GM12878 (cell line): ENCODE results near the gene DDX10. TPM values are rescaled to one million over a fixed set of nuclear protein-coding genes. Genes with fewer than 3 reads are reported as not detected.

ENCODE experiments used
- ATAC-seq: fragments of 200-7000 bp; cut with Tn5 transposase; 3 replicates; pipeline ENCODE4 v1.9.1; 2020; ENCODE audit warnings: mild to moderate bottlenecking, moderate library complexity
- BruUV-seq: library from RNA; stranded (reverse); fragments of 400-500 nt; replicated peaks from 2 replicates; lab custom pipeline; 2021; lab: Mats Ljungman, UMichigan
- CTCF ChIA-PET: fragments of 300-600 bp; sonication (Branson Sonifier 250); formaldehyde crosslinking; extraction: SDS; loops from one replicate; lab custom pipeline; 2021; ENCODE audit warnings: inconsistent platforms; lab: Yijun Ruan, JAX
- POLR2A ChIA-PET: fragments of 350-600 bp; formaldehyde crosslinking; extraction: SDS; loops from one replicate; lab custom pipeline; 2021; ENCODE audit warnings: inconsistent platforms; lab: Charles Lee
- RAD21 ChIA-PET: fragments of 300-600 bp; sonication (Branson Sonifier 250); formaldehyde crosslinking; loops from one replicate; lab custom pipeline; 2023; ENCODE audit warnings: antibody characterized with exemption; ENCODE audit not compliant: unreplicated experiment; lab: Charles Lee
- SMC1A ChIA-PET: fragments of 300-600 bp; sonication (Branson Sonifier 250); formaldehyde crosslinking; loops from one replicate; lab custom pipeline; 2023; ENCODE audit not compliant: unreplicated experiment, uncharacterized antibody; lab: Charles Lee
- DNase-seq: peaks from one replicate; pipeline ENCODE4 v3.0.0-alpha.2; 2011; ENCODE audit warnings: low read depth, low spot score
- FAIRE-seq: peaks from 3 replicates; lab custom pipeline; 2011; peaks lifted over from hg19 to GRCh38; lab: Jason Lieb, UNC
- H2AFZ ChIP-seq: 2 replicates; pipeline ENCODE4 v1.6.0; 2011; ENCODE audit warnings: low read depth, low read length, control low read depth; ENCODE audit not compliant: control insufficient read depth
- H3K27ac ChIP-seq: 2 replicates; pipeline ENCODE4 v1.5.1; 2011; ENCODE audit warnings: control low read depth; ENCODE audit not compliant: control insufficient read depth, insufficient read depth
- H3K27me3 ChIP-seq, 2 experiments: replicated peaks in 1 of 2; 2 replicates each; pipeline versions ENCODE4 v1.6.0 to v1.6.1; 2011; ENCODE audit warnings: low read length in 1 of 2; ENCODE audit not compliant: control insufficient read depth in 2 of 2, insufficient read depth in 2 of 2
- H3K36me3 ChIP-seq, 2 experiments: 2 replicates each; pipeline ENCODE4 v1.5.1; 2011; ENCODE audit warnings: low read length in 1 of 2; ENCODE audit not compliant: control insufficient read depth in 2 of 2, insufficient read depth in 2 of 2
- H3K4me1 ChIP-seq: 2 replicates; pipeline ENCODE4 v1.6.1; 2011; ENCODE audit warnings: mild to moderate bottlenecking, low read length, moderate library complexity, mixed read lengths; ENCODE audit not compliant: control insufficient read depth, insufficient read depth
- H3K4me2 ChIP-seq: 2 replicates; pipeline ENCODE4 v1.6.0; 2011; ENCODE audit warnings: control low read depth; ENCODE audit not compliant: control insufficient read depth, insufficient read depth
- H3K4me3 ChIP-seq: fragments of 200-600 bp; sonication (generic); 2 replicates; pipeline ENCODE4 v1.5.1; 2016
- H3K79me2 ChIP-seq: 2 replicates; pipeline ENCODE4 v1.6.0; 2011; ENCODE audit warnings: low read length; ENCODE audit not compliant: control insufficient read depth, insufficient read depth
- H3K9ac ChIP-seq: 2 replicates; pipeline ENCODE4 v1.8.0; 2011; ENCODE audit warnings: low read length, control low read depth, mixed read lengths; ENCODE audit not compliant: control insufficient read depth, insufficient read depth
- H3K9me3 ChIP-seq: replicated peaks from 3 replicates; pipeline ENCODE4 v1.5.1; 2011; ENCODE audit warnings: mild to moderate bottlenecking, low read length; ENCODE audit not compliant: control insufficient read depth, insufficient read depth
- H4K20me1 ChIP-seq: 2 replicates; pipeline ENCODE4 v1.6.0; 2011; ENCODE audit not compliant: control insufficient read depth, insufficient read depth
- ASH2L ChIP-seq: fragments of 300-600, 200-600 bp; sonication (generic); IDR thresholded peaks from 2 replicates; pipeline ENCODE4 v1.6.1; 2017; ENCODE audit warnings: low read depth, mild to moderate bottlenecking, borderline replicate concordance
- CEBPB ChIP-seq, 2 experiments: fragments of 150-350 bp in 1 of 2; IDR thresholded peaks; 2 replicates each; pipeline ENCODE4 v1.6.1; 2012 to 2014; ENCODE audit warnings: low read depth in 2 of 2, low read length in 2 of 2, borderline replicate concordance in 1 of 2, inconsistent platforms in 1 of 2
- ETV6 ChIP-seq, 2 experiments: fragments of 450-650 bp in 1 of 2; IDR thresholded peaks in 1 of 2; conservative IDR thresholded peaks in 1 of 2; 2 replicates each; pipeline ENCODE4 v1.6.1; 2014; ENCODE audit warnings: antibody characterized with exemption in 1 of 2, borderline replicate concordance in 1 of 2, low read depth in 1 of 2, mild to moderate bottlenecking in 1 of 2, moderate library complexity in 1 of 2
- GABPA ChIP-seq: IDR thresholded peaks from 2 replicates; pipeline ENCODE4 v1.6.1; 2014; ENCODE audit warnings: antibody characterized with exemption, low read depth, mild to moderate bottlenecking, inconsistent platforms
- IRF3 ChIP-seq: fragments of 450-650 bp; IDR thresholded peaks from 2 replicates; pipeline ENCODE4 v1.6.1; 2014; ENCODE audit warnings: mild to moderate bottlenecking
- NFIC ChIP-seq: IDR thresholded peaks from 2 replicates; pipeline ENCODE4 v1.6.1; 2012; ENCODE audit warnings: low read depth, mild to moderate bottlenecking, inconsistent platforms, low read length, moderate library complexity
- POU2F2 ChIP-seq: IDR thresholded peaks from 3 replicates; pipeline ENCODE4 v1.6.1; 2011; ENCODE audit warnings: low read depth, mild to moderate bottlenecking, low read length, borderline replicate concordance
- RAD21 ChIP-seq: IDR thresholded peaks from 2 replicates; pipeline ENCODE4 v1.6.1; 2011; ENCODE audit warnings: mild to moderate bottlenecking, low read depth, low read length, moderate library complexity; ENCODE audit not compliant: insufficient read depth
- RCOR1 ChIP-seq: conservative IDR thresholded peaks from 2 replicates; pipeline ENCODE4 v1.6.1; 2012; ENCODE audit warnings: low read depth, low read length, improper control_type of control experiment
- SMAD5 ChIP-seq: IDR thresholded peaks from 2 replicates; pipeline ENCODE4 v1.6.1; 2016; ENCODE audit warnings: antibody characterized with exemption, low read depth
- SUPT20H ChIP-seq: IDR thresholded peaks from 2 replicates; pipeline ENCODE4 v1.6.1; 2011; ENCODE audit warnings: low read depth, mild to moderate bottlenecking, low read length, moderate library complexity, borderline replicate concordance; ENCODE audit not compliant: control insufficient read depth
- TCF3 ChIP-seq: IDR thresholded peaks from 2 replicates; pipeline ENCODE4 v1.6.1; 2012; ENCODE audit warnings: low read depth, mild to moderate bottlenecking, low read length, borderline replicate concordance; ENCODE audit not compliant: insufficient read depth
- USF1 ChIP-seq: IDR thresholded peaks from 2 replicates; pipeline ENCODE4 v1.6.1; 2011; ENCODE audit warnings: borderline replicate concordance, low read depth, mild to moderate bottlenecking, moderate library complexity, mixed read lengths, low read length; ENCODE audit not compliant: insufficient read depth; ENCODE audit errors: extremely low read length
- YY1 ChIP-seq: IDR thresholded peaks from 2 replicates; pipeline ENCODE4 v1.6.1; 2011; ENCODE audit warnings: low read depth, mild to moderate bottlenecking, low read length
- ZNF24 ChIP-seq: fragments of 450-650 bp; IDR thresholded peaks from 2 replicates; pipeline ENCODE4 v1.6.1; 2017; ENCODE audit warnings: antibody characterized with exemption, mild to moderate bottlenecking
- ZNF687 ChIP-seq: fragments of 450-650 bp; IDR thresholded peaks from 2 replicates; pipeline ENCODE4 v1.6.1; 2017; ENCODE audit warnings: mild to moderate bottlenecking, moderate library complexity
- ZZZ3 ChIP-seq: IDR thresholded peaks from 2 replicates; pipeline ENCODE4 v1.6.1; 2011; ENCODE audit warnings: low read depth; ENCODE audit not compliant: control insufficient read depth, insufficient read length
- WGBS: methylation state at CpG from one replicate; pipeline ENCODE4 v1.1.6; 2016; ENCODE audit warnings: low lambda C conversion rate; ENCODE audit not compliant: insufficient replicate concordance, insufficient coverage; ENCODE audit errors: missing lambda C conversion rate; 5-methylcytosine and 5-hydroxymethylcytosine counted together
- in situ Hi-C: fragments of 300-500 bp; cut with MboI; formaldehyde crosslinking; loops from 9 replicates; pipeline ENCODE4 v1.14.3; 2018; ENCODE audit warnings: mixed read lengths
- intact Hi-C: fragments of 100-400 bp; cut with micrococcal nuclease; formaldehyde crosslinking; loops from one replicate; pipeline ENCODE4 v1.14.2; 2022; ENCODE audit not compliant: unreplicated experiment
- polyA plus RNA-seq, 11 experiments: library from polyadenylated mRNA; depleted of rRNA in 4 of 11; unstranded in 6 of 11; stranded (reverse) in 5 of 11; fragments of >200 nt; fragmentation: Nextera tagmentation in 4 of 11; fragmentation: Illumina TruSeq in 1 of 11; extraction: Ambion mirVana in 4 of 11; extraction: Trizol in 1 of 11; gene quantifications; 1 replicate in 1 of 11; 2 replicates in 10 of 11; pipeline versions ENCODE4 v1.2.1 to v1.2.3, GENCODE V29; 2011 to 2016; ENCODE audit warnings: inconsistent platforms in 2 of 11, missing spikeins in 2 of 11, low read depth in 1 of 11
- total RNA-seq, 4 experiments: library from RNA; depleted of rRNA in 3 of 4; stranded (reverse); fragments of >200 nt in 3 of 4; fragmentation: Illumina TruSeq in 1 of 4; extraction: Trizol in 1 of 4; gene quantifications; 2 replicates each; pipeline versions ENCODE4 v1.2.1 to v1.2.3, GENCODE V29; 2013 to 2021

DDX10 gene
- total and polyA plus RNA-seq, 10 of the 15 experiments (the other 5 are each of a cell fraction or from before 2014, with no cell fraction given) = 20.9 to 51.5 (median 31.9) TPM

- no TSS peak for BruUV-seq
- DNase-seq (no peak), ATAC-seq (peak; percentile 72), FAIRE-seq (no peak)
- CTCF ChIA-PET = interaction anchor here (0.6 to 4.6 kb wide), 10 partner anchors 13 to 840 kb away, joined by 3 to 25 read pairs (median 4); no protein-coding TSS in a partner anchor
- Histone ChIP-seq H4K20me1 (no peaks in the 10 kb centered on the region), H2AFZ (peak overlapping the region; percentile 71), H3K9ac (peak overlapping the region; percentile 43; the same call in 1 of the 2 replicates), H3K4me3 (peak overlapping the region; percentile 61), H3K27ac (peak overlapping the region; percentile 80), H3K79me2 (peaks cover 2% of the 10 kb centered on the region), H3K4me1 (peaks cover 13% of the 10 kb centered on the region), H3K9me3 (no peaks in the 10 kb centered on the region), H3K27me3 (no peaks in the 10 kb centered on the region), H3K36me3 (no peaks in the 10 kb centered on the region), H3K4me2 (peak overlapping the region; percentile 92)
- RAD21 ChIA-PET = interaction anchor here (0.8 to 3.3 kb wide), 12 partner anchors 10 to 155 kb away, joined by 3 to 23 read pairs (median 4); no protein-coding TSS in a partner anchor
- WGBS = 0% methylated on average over 1 of the region's 1 CpG
- SMC1A ChIA-PET = interaction anchor here (0.7 to 4.0 kb wide), 23 partner anchors 9 to 838 kb away, joined by 3 to 22 read pairs (median 4); no protein-coding TSS in a partner anchor
- in situ Hi-C loops = no loop called here
- intact Hi-C loops = no loop called here
- POLR2A ChIA-PET = interaction anchor here (0.6 to 1.2 kb wide), 4 partner anchors 9 to 120 kb away, joined by 3 to 4 read pairs (median 3); no protein-coding TSS in a partner anchor
- TF ChIP-seq IRF3 (no peak), SMAD5 (no peak), GABPA (no peak), TCF3 (no peak), SUPT20H (no peak), ZNF24 (no peak), ZZZ3 (no peak), CEBPB (IDR thresholded peaks at IDR 0.05; ENCODE audit: borderline replicate concordance in 1 of 2, low read depth in 2 of 2, low read length in 2 of 2) (no peak), ASH2L (no peak), ETV6 (conservative IDR thresholded peaks at IDR 0.05 in 1 of 2, IDR thresholded peaks at IDR 0.05 in 1 of 2; ENCODE audit: borderline replicate concordance in 1 of 2, low read depth in 1 of 2) (no peak), USF1 (no peak), NFIC (no peak), YY1 (no peak), ZNF687 (no peak), RCOR1 (no peak), POU2F2 (no peak), RAD21 (no peak)
Measured at GRCh38 chr11:108853864-108854263, 189.0 kb downstream of the DDX10 start.
